ENCODE data around the gene BRD7. TPM values are rescaled to one million over a fixed set of nuclear protein-coding genes. Genes with fewer than 3 reads are reported as not detected.

Gene BRD7
- total RNA-seq, 4 donors from 2014 or later = 27.8 to 46.2 (median 36.8) TPM

- no peaks in the 10 kb centered on the region for H3K4me1 ChIP-seq
- TF ChIP-seq, protein P1, sequence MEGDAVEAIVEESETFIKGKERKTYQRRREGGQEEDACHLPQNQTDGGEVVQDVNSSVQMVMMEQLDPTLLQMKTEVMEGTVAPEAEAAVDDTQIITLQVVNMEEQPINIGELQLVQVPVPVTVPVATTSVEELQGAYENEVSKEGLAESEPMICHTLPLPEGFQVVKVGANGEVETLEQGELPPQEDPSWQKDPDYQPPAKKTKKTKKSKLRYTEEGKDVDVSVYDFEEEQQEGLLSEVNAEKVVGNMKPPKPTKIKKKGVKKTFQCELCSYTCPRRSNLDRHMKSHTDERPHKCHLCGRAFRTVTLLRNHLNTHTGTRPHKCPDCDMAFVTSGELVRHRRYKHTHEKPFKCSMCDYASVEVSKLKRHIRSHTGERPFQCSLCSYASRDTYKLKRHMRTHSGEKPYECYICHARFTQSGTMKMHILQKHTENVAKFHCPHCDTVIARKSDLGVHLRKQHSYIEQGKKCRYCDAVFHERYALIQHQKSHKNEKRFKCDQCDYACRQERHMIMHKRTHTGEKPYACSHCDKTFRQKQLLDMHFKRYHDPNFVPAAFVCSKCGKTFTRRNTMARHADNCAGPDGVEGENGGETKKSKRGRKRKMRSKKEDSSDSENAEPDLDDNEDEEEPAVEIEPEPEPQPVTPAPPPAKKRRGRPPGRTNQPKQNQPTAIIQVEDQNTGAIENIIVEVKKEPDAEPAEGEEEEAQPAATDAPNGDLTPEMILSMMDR (IDR thresholded peaks at IDR 0.05) = no peak
- TF ChIP-seq POLR2A (IDR thresholded peaks at IDR 0.05) = no peak
- DNase-seq = no peak
- H3K9me3 ChIP-seq = no peaks in the 10 kb centered on the region
- H3K27ac ChIP-seq = no peak overlapping the region
- no peaks in the 10 kb centered on the region for H3K36me3 ChIP-seq
- no peak overlapping the region for H3K4me3 ChIP-seq
- no peaks in the 10 kb centered on the region for H3K27me3 ChIP-seq
Measured at GRCh38 chr16:50393416-50393815, 24.6 kb upstream of the BRD7 start.

DNA sequence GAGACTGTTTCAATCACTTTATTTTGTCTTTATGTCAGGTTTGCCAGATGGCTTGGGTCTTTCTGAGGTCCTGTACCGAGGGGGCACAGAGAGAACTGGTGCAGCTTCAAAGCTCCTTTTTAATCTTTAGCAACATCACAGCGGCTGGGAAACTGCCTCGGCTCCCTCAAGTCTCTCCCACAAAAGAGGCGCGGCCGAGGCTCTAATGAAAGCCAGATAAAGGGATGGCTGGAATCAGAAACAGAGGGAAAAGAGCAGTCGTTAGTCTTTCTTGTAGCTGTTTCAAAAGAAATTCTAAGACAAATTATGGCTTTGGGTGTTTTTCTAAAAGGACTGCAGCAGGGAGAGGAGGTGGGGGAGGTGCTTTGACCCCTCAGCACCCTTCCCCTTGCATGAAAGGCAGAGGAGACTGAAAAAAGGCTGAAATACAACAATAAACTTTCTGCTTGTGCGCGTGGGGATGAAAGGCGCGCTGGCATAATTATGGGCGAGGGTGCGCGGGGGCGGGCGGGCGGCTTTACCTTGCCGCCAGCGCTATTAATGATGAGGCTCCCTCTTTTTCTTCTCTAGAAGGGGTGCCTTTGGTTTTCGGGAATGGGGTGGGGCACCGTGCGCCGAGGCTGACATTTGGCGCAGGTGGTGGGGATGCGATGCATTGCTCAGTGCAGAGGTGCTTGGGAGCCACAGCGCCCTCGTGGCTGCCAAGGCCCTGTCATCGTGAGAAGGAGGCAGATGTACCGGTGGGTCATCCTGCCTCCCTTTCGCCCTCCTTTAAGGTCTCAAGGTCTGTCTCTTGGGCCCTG lies 22.3 kb upstream of the BRD7 start:
- no peaks in the 10 kb centered on the region for H3K4me1 ChIP-seq
- H3K4me3 ChIP-seq = no peak overlapping the region
- no peaks in the 10 kb centered on the region for H3K9me3 ChIP-seq
- no peaks in the 10 kb centered on the region for H3K27me3 ChIP-seq
- DNase-seq = no peak
- no peak for TF ChIP-seq POLR2A (IDR thresholded peaks at IDR 0.05)
- TF ChIP-seq, protein P1 (IDR thresholded peaks at IDR 0.05) = no peak
- no peak overlapping the region for H3K27ac ChIP-seq
- H3K36me3 ChIP-seq = no peaks in the 10 kb centered on the region

DNA sequence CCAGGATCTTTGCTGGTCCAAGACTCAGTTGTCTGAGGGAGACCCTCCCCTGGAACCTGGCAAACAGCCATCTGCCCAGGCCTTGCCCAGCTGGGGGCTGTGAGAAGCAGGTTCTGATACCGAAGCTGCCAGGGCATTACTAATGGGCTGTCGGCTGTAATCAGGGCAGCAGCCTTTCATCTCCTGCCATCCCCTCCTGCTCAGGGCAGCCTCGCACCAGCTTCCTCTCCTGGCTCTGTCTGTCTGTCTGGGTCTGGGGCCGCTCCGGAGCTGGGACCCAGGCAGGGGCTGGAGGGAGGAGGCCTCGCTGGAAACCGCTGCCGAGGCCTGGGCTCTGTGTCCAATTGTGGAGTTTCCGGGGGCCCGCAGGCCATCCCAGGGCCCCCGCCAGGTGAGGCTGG lies 21.6 kb upstream of the BRD7 start:
- TF ChIP-seq, protein P1 (IDR thresholded peaks at IDR 0.05) = no peak
- no peak for TF ChIP-seq POLR2A (IDR thresholded peaks at IDR 0.05)
- H3K9me3 ChIP-seq = no peaks in the 10 kb centered on the region
- H3K27me3 ChIP-seq = no peaks in the 10 kb centered on the region
- no peak for DNase-seq
- no peaks in the 10 kb centered on the region for H3K36me3 ChIP-seq
- H3K4me3 ChIP-seq = no peak overlapping the region
- no peak overlapping the region for H3K27ac ChIP-seq
- no peaks in the 10 kb centered on the region for H3K4me1 ChIP-seq

GRCh38 chr16:50389900-50390299 lies 21.1 kb upstream of the BRD7 start:
- Histone ChIP-seq H3K9me3 (no peaks in the 10 kb centered on the region), H3K4me3 (no peak overlapping the region), H3K27ac (no peak overlapping the region), H3K27me3 (no peaks in the 10 kb centered on the region), H3K4me1 (no peaks in the 10 kb centered on the region), H3K36me3 (no peaks in the 10 kb centered on the region)
- TF ChIP-seq, protein P1 (IDR thresholded peaks at IDR 0.05) = no peak
- TF ChIP-seq POLR2A (IDR thresholded peaks at IDR 0.05) = no peak
- DNase-seq = no peak

DNA sequence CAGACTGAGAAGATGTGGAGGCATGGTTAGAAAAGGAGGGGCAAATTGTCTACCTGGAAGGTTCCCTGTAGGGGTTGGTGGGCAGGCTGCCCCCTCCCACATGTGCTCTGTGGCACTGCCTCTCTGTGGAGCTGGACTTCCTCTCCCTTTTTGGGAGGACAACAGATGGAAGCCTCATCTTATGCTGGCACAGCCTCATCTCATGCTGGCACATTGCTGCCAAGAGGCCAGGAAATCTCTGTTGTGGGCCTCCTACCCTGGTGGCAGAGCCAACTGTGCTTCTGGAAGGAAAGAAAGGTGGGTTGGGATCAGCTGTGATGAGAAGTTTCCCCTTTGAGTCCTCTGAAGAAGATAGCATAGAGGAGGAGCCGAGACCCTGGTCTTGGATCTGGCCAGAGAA lies 19.7 kb upstream of the BRD7 start:
- Histone ChIP-seq H3K4me3 (no peak overlapping the region), H3K27ac (no peak overlapping the region), H3K9me3 (no peaks in the 10 kb centered on the region), H3K4me1 (no peaks in the 10 kb centered on the region), H3K36me3 (no peaks in the 10 kb centered on the region), H3K27me3 (no peaks in the 10 kb centered on the region)
- no peak for TF ChIP-seq POLR2A (IDR thresholded peaks at IDR 0.05)
- TF ChIP-seq, protein P1 (IDR thresholded peaks at IDR 0.05) = no peak
- DNase-seq = no peak

Data from Peyer's patch (tissue), 4 donors.